T-helper 1 cell treated with Interleukin-12 subunit alpha and Interleukin-12 subunit beta and Interleukin-4 antibody, amounts not matched to agents 30 μg/mL and 1 μg/mL, for 36 hours (primary cell): ENCODE data around the gene MRGPRE.

Experiments used
- H3K27ac Mint-ChIP-seq: one replicate; pipeline ENCODE4 v1.8.0; 2021; ENCODE audit warnings: mild to moderate bottlenecking, mixed read lengths
- H3K27me3 Mint-ChIP-seq: one replicate; pipeline ENCODE4 v1.8.0; 2021; ENCODE audit warnings: low read depth, mixed read lengths
- H3K36me3 Mint-ChIP-seq: one replicate; pipeline ENCODE4 v1.8.0; 2021; ENCODE audit warnings: low read depth, mixed read lengths
- H3K4me1 Mint-ChIP-seq: one replicate; pipeline ENCODE4 v1.8.0; 2021; ENCODE audit warnings: low read depth, mixed read lengths
- H3K4me3 Mint-ChIP-seq: one replicate; pipeline ENCODE4 v1.8.0; 2021; ENCODE audit warnings: mild to moderate bottlenecking, moderate library complexity, mixed read lengths
- H3K9me3 Mint-ChIP-seq: one replicate; pipeline ENCODE4 v1.8.0; 2021; ENCODE audit warnings: mixed read lengths

The MRGPRE gene

DNA sequence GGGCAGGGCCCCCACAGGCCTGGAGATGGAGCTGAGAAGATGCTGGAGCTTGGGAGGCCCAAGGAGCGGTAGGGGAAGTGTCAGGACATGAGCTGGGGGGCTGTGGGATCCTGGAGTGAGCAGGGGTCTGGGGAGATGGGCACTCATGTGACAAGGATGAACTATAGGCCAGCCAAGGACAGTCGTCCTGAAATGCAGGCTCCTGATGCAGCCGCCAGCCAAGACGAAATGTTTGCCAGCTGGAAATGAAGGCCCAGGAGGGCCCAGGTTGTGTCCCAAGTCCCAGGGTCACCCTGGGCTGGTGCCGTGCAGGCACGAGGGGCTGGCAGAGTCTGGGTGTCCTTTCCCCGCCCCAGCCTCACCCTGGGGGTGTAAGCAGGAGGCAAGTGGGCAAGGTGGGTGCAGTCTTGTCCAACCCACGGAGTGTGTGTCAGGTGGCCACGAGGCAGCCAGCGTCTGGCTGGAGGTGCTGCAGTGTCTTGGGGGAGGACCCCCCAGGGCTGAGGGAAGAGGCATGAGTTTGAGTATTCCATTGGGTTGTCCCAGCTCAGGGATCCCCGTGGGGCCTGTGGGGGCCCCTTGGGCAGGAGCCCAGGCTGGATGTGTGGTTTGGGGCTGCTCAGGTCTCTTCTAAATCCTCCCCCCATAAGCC, 35.0 kb downstream of the MRGPRE start:
- no peaks in the 10 kb centered on the region for H3K27me3 Mint-ChIP-seq
- H3K36me3 Mint-ChIP-seq = no peaks in the 10 kb centered on the region
- no peak overlapping the region for H3K27ac Mint-ChIP-seq
- no peaks in the 10 kb centered on the region for H3K9me3 Mint-ChIP-seq
- H3K4me1 Mint-ChIP-seq = no peaks in the 10 kb centered on the region
- no peak overlapping the region for H3K4me3 Mint-ChIP-seq

DNA sequence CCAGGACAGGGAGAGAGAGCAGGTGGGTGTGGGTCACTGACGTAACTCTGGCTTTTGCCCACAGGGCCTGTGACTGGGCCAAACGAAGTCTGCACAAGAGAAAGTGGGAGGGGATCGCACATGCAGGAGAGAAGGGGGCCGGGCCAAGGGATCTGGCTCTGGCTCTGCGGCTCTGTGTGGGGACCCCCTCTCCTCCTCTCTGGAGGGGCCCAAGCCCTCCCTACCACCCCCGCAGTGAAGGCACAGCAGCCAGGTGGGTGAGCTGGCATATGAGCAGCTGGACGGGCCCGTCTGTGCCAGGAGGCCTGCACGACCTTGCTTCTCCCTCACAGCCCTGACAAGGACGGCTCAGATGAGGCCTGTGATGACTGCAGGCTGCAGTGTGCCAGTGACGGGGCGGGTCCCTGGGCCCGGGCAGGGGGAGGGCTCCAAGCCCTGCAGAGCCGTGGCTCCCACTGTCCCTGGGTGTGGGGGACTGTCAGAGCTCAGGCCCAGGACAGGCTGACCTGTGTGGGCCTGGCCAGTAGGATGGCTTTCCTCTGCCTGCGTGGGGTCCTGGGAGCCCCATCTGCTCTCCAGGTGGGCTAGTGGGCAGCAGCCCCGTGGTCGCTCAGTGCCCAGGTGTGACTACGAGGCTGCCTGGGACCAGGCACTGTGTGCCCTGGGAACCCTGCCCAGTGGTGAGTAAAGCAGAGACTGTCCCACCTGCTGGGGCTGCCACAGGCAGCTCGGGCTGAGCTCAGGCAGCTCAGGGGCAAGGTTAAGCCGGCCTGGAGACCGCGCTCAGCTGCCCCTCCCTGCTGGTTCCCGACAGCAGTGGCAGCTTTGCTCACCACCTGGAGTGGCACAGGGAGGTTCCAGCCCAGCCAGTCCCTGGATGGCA, 35.8 kb downstream of the MRGPRE start:
- Mint-ChIP-seq H3K4me3 (no peak overlapping the region), H3K27ac (no peak overlapping the region), H3K9me3 (no peaks in the 10 kb centered on the region), H3K27me3 (no peaks in the 10 kb centered on the region), H3K36me3 (no peaks in the 10 kb centered on the region), H3K4me1 (no peaks in the 10 kb centered on the region)

DNA sequence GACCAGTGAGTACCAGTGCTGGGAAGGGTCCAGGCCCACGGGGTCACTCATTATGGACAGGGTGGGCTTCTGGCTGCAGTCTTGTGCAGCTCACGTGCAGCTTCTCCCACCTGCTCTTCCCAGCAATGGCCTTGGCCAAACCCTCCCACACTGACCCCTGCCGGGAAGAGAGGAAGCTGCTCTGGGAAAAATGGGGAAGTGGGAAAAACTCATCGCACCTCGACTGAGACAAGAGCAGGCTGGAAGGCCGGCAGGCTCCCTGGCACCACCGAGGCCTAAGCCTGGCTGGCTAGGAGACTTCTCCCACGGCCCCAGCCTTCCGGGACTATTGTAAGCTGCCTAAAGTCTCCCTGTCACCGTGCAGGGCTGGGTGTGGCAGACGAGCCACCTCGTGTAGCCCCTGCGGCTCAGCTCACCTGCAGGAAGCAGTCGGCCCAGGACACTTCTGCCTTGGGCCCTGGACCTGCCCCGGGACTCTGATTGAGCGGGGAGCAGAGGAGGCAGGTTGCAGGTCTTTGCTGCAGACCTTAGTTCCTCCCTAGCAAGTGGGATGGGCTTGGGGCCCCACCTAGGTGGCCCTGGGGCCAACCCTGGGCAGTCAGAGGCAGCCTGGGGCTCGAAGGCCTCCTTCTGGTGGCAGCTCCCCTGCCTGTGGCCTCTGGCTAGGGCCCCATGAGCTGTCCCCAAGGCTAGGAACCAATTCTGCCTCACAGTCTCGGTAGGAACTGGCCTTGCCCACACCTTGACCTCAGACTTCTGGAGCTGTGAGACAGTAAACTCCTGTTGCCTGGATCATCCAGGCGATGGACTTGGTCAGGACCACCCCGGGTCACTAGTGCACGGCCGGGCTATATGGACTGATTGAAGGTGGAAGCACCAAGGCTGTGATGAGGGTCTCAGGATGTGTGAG, 36.7 kb downstream of the MRGPRE start:
- Mint-ChIP-seq H3K36me3 (no peaks in the 10 kb centered on the region), H3K9me3 (no peaks in the 10 kb centered on the region), H3K27ac (no peak overlapping the region), H3K27me3 (no peaks in the 10 kb centered on the region), H3K4me3 (no peak overlapping the region), H3K4me1 (no peaks in the 10 kb centered on the region)

DNA sequence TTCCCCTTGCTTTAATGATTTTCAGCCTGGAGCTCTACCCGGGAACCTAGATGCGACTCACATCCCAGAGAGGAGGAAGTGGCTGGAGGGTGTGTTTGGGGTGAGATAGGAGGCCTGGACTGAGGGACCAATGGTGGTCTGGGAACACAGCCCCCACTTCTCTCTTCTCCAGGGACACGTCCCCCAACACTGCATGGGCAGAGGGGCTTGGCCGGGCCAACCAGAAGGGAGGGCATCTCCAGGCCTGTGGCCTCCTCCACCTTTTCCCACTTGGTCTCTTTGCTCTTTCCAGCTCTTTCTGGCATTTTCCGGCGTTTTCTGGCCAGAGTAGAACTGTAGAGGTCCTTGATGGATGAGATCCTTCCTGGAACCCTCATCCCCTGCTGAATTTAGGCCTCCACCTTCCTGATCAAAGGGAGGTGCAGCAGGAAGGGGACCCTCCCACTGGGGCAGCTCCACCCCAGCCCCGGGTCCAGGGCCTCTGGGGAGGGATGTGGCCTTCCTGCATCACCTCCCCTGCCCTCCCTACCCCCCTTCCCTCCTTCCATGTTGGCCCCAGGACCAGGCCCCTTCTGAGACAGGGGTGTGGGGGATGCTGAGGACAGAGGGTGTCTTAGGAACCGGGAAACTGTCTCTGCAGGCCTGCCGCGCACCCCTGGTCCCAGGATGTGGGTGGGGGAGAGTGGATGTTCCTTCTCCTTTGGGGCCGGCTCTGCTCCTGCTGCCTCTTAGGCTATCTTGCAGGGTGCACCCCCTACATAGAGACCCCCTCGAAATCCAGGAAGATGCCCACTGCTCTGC, 38.0 kb downstream of the MRGPRE start:
- Mint-ChIP-seq H3K4me1 (no peaks in the 10 kb centered on the region), H3K27ac (no peak overlapping the region), H3K27me3 (no peaks in the 10 kb centered on the region), H3K9me3 (no peaks in the 10 kb centered on the region), H3K36me3 (no peaks in the 10 kb centered on the region), H3K4me3 (no peak overlapping the region)

DNA sequence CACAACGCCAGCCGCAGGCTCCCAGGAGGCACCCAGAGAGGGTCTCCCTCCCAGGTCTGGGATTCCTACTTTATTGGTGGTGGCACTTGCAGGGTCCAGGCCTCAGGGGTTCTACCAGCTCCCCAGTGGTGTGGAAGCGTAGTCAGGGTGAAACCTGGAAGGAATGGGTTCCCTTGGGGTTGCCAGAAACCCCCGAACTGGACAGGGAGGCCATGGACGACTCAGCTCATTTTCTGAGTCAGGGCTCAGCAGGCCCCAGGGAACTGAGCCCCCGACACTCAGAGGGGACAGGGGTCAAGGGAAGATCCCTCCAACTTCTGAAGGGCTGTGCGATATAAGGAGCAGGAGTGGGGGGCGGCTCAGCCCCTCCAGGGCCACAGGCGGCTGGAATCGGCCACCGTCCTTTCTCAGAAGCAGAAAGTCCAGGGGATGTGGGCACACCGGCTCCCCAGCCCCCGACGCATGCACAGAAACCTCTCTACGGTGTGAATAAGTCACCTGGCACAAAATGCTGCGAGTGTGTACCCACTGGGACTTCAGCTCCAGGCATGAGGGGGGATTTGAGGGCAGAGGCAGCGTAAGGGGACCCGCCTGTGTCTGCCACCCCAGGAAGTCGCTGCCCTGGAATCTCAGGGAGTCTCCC, 38.7 kb downstream of the MRGPRE start:
- Mint-ChIP-seq H3K27ac (no peak overlapping the region), H3K4me1 (no peaks in the 10 kb centered on the region), H3K4me3 (no peak overlapping the region), H3K27me3 (no peaks in the 10 kb centered on the region), H3K36me3 (no peaks in the 10 kb centered on the region), H3K9me3 (no peaks in the 10 kb centered on the region)

DNA sequence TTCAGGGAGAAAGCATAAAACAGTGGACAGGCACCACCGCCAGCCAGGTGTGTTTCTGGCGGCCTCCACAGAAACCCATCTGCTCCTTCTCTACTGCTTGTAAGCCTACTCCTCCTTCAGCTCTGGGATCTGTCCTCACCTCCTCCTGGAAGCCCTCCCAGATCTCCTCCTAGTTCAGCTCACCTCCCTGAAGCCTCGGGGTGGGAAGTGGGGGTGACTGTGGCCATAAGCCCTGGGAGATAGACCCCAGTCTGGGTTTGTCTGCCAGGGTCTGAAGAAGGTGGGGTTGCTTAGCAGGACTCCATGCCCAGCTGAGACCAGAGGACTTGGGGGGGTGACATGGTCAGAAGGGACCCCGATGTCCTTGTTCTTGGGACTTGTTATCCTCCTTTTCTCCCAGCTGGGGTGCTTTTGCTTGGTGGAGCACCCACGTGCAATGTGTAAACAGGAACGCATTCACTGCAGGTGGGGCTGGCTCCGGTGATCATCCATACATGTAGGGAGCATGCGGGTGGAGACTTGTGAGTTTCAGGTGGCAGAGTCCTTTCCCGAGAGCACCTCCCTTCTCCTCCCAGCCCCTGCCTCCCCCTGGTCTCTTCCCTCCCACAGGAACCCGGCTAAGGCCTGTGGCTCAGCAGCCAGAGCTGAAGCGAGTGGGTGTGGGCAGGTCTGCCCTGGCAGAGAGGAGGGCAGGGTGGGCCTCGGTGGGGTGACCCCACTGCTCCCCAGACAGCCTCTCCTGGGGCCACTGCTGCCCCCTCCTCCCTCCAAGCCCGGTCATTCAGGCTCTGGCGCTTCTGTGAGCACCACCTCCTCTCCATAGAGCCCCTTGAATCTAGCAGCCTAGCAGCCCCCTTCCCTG, 39.5 kb downstream of the MRGPRE start:
- Mint-ChIP-seq H3K27me3 (no peaks in the 10 kb centered on the region), H3K36me3 (no peaks in the 10 kb centered on the region), H3K4me1 (no peaks in the 10 kb centered on the region), H3K4me3 (no peak overlapping the region), H3K9me3 (no peaks in the 10 kb centered on the region), H3K27ac (no peak overlapping the region)

DNA sequence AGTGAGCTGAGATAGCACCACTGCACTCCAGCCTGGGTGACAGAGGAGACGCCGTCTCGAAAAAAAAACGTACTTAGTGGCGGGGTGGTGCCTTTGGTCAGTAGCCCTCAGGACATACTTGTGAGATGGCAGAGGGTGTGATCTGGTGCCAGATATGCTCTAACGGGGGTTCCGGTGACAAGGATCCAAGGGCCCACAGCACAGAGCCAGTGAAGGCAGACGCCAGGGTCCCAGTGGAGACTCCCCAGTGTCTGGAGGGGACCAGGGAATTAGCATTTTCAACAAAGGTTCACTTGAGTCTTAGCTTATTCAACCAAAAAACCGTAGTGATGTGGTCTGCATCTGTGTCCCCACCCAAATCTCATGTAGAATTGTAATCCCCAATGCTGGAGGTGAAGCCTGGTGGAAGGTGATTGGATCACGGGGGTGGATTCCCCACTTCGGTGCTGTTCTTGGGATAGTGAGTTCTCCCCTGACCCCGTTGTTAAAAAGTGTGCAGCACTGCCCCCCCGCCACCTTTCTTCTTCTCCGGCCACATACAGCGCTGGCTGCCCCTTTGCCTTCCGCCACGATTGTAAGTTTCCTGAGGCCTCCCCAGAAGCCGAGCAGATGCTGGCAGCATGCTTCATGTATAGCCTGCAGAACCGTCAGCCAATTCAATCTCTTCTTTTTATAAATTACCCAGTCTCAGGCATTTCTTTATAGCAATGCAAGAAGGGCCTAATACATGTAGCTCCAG, 40.5 kb downstream of the MRGPRE start:
- no peak overlapping the region for H3K4me3 Mint-ChIP-seq
- no peak overlapping the region for H3K27ac Mint-ChIP-seq
- no peaks in the 10 kb centered on the region for H3K27me3 Mint-ChIP-seq
- no peaks in the 10 kb centered on the region for H3K36me3 Mint-ChIP-seq
- no peaks in the 10 kb centered on the region for H3K4me1 Mint-ChIP-seq
- no peaks in the 10 kb centered on the region for H3K9me3 Mint-ChIP-seq

DNA sequence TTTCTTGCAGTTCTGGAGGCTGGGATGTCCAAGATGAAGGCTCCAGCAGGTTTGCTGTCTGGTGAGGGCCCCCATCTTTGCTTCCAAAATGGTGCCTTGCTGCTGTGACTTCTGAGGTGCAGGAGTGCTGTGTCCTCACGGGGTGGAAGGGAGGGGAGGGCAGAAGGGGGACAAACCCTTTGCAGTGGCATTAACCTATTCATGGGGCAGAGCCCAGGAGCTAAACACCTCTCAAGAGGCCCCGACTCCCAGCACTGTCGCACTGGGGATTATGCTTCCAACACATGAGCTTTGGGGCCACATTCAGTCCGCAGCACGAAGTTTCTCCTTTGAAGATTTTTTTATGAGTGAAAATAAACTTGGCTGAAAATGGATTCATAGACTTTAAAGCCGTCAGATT, 41.6 kb downstream of the MRGPRE start:
- Mint-ChIP-seq H3K9me3 (no peaks in the 10 kb centered on the region), H3K4me3 (no peak overlapping the region), H3K4me1 (no peaks in the 10 kb centered on the region), H3K27ac (no peak overlapping the region), H3K27me3 (no peaks in the 10 kb centered on the region), H3K36me3 (no peaks in the 10 kb centered on the region)

DNA sequence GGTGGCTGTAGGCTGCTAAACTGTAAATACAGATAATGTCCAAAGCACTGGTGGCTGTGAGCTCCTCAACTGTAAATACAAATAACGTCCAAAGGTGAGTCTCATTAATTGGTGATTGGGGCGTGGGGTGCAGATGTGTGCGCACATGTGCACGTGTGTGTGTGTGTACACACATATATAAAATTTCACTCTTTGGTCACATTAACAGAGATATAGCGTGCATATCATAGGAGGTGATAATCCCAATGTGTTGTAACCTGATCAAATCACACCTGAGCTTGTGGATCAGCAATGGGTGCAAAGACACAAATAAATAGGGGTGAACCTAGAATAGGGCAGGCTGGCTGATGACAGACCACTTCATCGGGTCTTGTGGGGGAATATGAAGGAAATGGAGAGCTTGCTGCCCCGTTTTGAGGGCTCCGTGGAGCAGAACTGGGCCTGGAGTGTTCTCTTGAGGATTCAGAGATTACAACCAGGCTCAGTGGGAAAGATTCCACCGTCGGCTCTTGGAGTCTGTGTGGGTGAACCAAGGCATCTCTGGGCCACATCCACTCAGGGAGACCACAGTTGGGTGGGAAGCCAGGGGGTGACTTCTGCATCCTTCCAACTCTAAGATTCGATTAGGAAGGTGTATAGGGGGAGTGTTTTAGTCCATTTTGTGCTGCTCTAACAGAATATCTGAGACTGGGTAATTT, 42.2 kb downstream of the MRGPRE start:
- no peaks in the 10 kb centered on the region for H3K36me3 Mint-ChIP-seq
- no peak overlapping the region for H3K4me3 Mint-ChIP-seq
- H3K27me3 Mint-ChIP-seq = no peaks in the 10 kb centered on the region
- H3K9me3 Mint-ChIP-seq = no peaks in the 10 kb centered on the region
- no peaks in the 10 kb centered on the region for H3K4me1 Mint-ChIP-seq
- H3K27ac Mint-ChIP-seq = no peak overlapping the region

DNA sequence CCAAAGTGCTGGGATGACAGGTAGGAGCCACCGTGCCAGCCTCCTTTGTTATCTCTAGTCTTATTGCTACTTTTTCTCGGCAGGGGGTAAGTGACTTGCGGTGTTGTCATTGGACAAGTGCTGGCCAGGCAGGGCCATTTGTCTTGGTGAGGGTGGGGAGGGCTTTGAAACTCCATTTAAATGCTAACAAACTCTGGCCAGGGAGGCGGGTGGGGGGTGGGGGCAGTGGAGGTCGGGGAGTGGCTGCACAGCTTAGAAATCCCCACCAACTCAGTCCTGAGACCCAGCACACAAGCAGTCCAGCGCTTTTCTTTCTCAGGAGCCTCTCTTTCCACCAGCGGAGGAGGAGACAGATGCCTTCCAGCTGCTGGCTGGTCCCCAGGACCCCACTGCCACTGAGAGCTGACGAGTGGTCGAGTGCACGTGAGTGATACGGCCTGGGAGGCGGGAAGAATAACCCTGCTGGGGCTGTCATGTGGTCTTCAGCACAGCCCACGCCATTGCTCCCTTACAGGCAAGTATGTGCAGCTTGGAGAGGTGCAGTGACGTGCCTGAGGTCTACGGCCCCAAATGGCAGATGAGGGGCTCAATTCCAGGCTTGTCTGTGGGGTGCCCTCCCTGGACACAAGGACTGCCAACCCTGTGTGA, 42.9 kb downstream of the MRGPRE start:
- no peaks in the 10 kb centered on the region for H3K36me3 Mint-ChIP-seq
- no peak overlapping the region for H3K27ac Mint-ChIP-seq
- H3K9me3 Mint-ChIP-seq = no peaks in the 10 kb centered on the region
- H3K4me3 Mint-ChIP-seq = no peak overlapping the region
- no peaks in the 10 kb centered on the region for H3K4me1 Mint-ChIP-seq
- H3K27me3 Mint-ChIP-seq = no peaks in the 10 kb centered on the region

DNA sequence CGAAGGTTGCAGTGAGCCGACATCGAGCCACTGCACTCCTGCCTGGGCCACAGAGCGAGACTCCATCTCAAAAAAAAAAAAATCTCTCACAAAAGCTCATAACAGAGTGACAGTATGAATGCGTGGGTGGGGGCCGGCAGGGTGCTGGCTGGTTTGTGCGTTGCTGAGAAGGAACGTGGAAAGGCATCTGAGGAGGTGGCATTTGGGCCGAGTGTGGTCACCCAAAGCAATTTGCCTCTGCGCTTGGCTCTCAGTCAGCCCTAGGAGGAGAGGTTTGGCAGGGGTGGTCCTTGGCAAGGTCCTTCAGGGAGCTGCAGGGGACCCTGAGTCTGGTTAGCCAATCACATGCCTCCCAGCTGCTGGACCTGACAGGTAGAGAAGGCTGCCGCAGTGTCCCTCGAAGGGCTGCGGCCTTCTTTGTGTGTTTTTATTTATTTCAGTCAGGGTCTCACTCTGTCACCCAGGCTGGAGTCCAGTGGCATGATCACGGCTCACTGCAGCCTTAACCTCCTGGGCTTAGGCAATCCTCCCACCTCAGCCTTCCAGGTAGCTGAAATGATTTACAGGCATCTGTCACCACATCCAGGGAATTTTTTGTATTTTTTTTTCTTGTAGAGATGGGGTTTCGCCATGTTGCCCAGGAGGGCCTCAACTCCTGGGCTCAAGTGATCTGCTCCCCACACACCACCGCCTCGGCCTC, 43.6 kb downstream of the MRGPRE start:
- Mint-ChIP-seq H3K9me3 (no peaks in the 10 kb centered on the region), H3K27me3 (no peaks in the 10 kb centered on the region), H3K4me1 (no peaks in the 10 kb centered on the region), H3K36me3 (no peaks in the 10 kb centered on the region), H3K27ac (no peak overlapping the region), H3K4me3 (no peak overlapping the region)
